Astrocyte of the cerebellum (primary cell): Measurements from ENCODE around the gene BRD2.

Experiments
- DNase-seq: peaks from one replicate; pipeline ENCODE4 v3.0.0-alpha.2; 2011; ENCODE audit warnings: low read depth
- H3K4me3 ChIP-seq: 2 replicates; pipeline ENCODE4 v1.5.1; 2011; ENCODE audit warnings: mild to moderate bottlenecking, low read depth, low read length, moderate library complexity
- CTCF ChIP-seq: IDR thresholded peaks from 2 replicates; pipeline ENCODE4 v1.5.1; 2012; ENCODE audit warnings: low read length, low read depth, moderate library complexity, mild to moderate bottlenecking; ENCODE audit errors: missing control alignments
- in situ Hi-C: cut with HindIII; loops from 2 replicates; pipeline ENCODE4 v1.10.0; 2017; ENCODE audit warnings: low sequenced_read_pairs

BRD2 gene

GRCh38 chr6:32975886-32976285, 7.5 kb downstream of the BRD2 start:
- DNase-seq: no peak
- in situ Hi-C loops: loop anchor here (10.0 kb wide), 1 partner anchor 131 kb away; the partner anchor contains the start of gene PSMB8
- TF ChIP-seq CTCF: no peak
- peak overlapping the region; percentile 92 for H3K4me3 ChIP-seq

GRCh38 chr6:32976334-32977069, 8.1 kb downstream of the BRD2 start:
- H3K4me3 ChIP-seq: peak overlapping the region; percentile 92
- DNase-seq: no peak
- TF ChIP-seq CTCF: no peak
- in situ Hi-C loops: loop anchor here (10.0 kb wide), 1 partner anchor 132 kb away; the partner anchor contains the start of gene PSMB8

DNA sequence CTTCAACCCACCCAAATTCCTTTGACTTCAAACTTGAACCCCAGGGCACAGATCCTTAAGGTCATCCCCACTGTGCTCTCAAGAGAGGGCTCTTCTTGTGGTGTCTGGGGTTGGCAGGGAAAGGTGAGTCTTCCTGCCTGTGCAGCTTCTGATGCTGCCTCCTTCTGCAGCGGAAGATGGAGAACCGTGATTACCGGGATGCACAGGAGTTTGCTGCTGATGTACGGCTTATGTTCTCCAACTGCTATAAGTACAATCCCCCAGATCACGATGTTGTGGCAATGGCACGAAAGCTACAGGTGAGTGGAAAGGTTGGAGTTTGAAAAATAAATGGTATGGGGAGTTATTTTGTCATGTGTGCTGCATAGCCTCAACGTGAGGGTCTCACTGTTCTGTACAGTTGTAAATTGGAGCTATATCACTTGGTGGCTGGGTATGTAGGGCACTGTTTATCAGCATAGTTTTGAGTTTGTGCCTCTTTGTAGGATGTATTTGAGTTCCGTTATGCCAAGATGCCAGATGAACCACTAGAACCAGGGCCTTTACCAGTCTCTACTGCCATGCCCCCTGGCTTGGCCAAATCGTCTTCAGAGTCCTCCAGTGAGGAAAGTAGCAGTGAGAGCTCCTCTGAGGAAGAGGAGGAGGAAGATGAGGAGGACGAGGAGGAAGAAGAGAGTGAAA, 9.0 kb downstream of the BRD2 start:
- in situ Hi-C loops: loop anchor here (10.0 kb wide), 1 partner anchor 133 kb away; the partner anchor contains the start of gene PSMB8
- TF ChIP-seq CTCF: no peak
- H3K4me3 ChIP-seq: no peak overlapping the region
- no peak for DNase-seq

- no peak overlapping the region for H3K4me3 ChIP-seq
- in situ Hi-C loops: loop anchor here (10.0 kb wide), 1 partner anchor 133 kb away; the partner anchor contains the start of gene PSMB8
- no peak for TF ChIP-seq CTCF
- DNase-seq: no peak
Observed at GRCh38 chr6:32977953-32978324, 9.5 kb downstream of the BRD2 start.

- no peak for TF ChIP-seq CTCF
- in situ Hi-C loops: loop anchor here (10.0 kb wide), 1 partner anchor 135 kb away; the partner anchor contains the start of gene PSMB8
- no peak for DNase-seq
- no peak overlapping the region for H3K4me3 ChIP-seq
Observed at GRCh38 chr6:32979720-32980487, 11.5 kb downstream of the BRD2 start.

- H3K4me3 ChIP-seq: no peak overlapping the region
- no peak for TF ChIP-seq CTCF
- in situ Hi-C loops: no loop called here
- no peak for DNase-seq
Observed at GRCh38 chr6:32980488-32981038, 12.2 kb downstream of the BRD2 start.
